Right lobe of liver (tissue), 4 donors: Measurements from ENCODE around the gene TCP10L.

ENCODE experiments used
- CTCF ChIP-seq, 4 donors: fragments of 200-600 bp in 3 of 4; fragments of 450-650 bp in 1 of 4; IDR thresholded peaks; one replicate each; pipeline versions ENCODE4 v1.5.1 to v1.8.0; 2016 to 2022; ENCODE audit warnings: antibody characterized with exemption in 4 of 4, mild to moderate bottlenecking in 2 of 4
- POLR2A ChIP-seq: fragments of 450-650 bp; IDR thresholded peaks from one replicate; pipeline ENCODE4 v1.6.1; 2017; ENCODE audit warnings: antibody characterized with exemption, mild to moderate bottlenecking
- donor health status: DM: no; HTN: no; CAD: no.
- donor health status: DM: no; HTN: no; CAD: no.
- donor health status: DM: no; HTN: yes; CAD: no.

GRCh38 chr21:32592929-32593502 is 7.7 kb upstream of the TCP10L start:
- TF ChIP-seq CTCF (IDR thresholded peaks at IDR 0.05) = no peak
- no peak for TF ChIP-seq POLR2A
